ENCODE measurements around the gene FAM170B. TPM values are rescaled to one million over a fixed set of nuclear protein-coding genes. Genes with fewer than 3 reads are reported as not detected.

The FAM170B gene
- polyA plus RNA-seq, 1 of the 3 experiments (the other 2 are of a cell fraction): not detected

DNA sequence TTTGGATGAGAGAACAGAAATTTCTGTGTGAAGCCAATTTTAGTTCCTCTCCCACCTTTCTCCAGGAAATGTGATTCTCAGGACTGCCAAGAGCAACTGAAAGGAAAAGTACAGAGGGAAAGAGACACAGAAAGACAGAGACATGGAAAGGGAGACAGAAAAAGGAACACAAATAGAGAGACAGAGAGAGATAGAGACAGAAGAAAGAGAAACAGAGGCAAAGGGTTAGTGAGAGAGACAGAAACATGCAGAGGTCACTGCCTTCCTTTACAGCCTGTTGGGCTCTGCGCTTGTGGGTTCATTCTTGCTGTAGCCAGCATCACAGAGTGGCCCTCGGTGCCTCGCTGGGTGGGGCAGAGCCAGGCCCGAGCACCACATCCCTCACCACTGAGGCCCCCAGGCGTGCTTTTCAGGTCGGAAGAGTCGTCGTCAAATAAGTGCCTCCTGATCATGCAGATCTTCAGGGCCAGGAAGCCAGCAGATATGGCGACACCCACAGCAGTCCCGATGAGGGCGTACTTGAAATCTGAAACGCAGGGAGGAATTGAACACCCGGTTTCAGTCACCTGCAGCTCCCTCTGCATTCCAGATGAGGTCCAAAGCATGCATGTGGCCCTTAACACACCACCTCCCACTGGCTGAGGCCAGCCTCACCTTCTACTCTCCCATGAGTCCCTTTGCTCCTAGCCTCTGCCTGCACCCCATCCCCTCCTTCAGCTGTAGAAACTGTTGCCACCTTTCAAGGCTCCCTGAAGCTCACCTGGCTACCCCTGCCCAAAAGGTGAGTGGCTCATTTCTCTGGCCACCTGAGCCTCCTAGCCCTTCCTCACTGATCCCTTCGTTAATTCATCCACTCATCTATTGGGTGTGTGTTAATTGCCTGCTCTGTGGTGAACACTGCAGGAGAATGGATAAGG is 32.9 kb upstream of the FAM170B start (continued):
- TF ChIP-seq, protein P1, sequence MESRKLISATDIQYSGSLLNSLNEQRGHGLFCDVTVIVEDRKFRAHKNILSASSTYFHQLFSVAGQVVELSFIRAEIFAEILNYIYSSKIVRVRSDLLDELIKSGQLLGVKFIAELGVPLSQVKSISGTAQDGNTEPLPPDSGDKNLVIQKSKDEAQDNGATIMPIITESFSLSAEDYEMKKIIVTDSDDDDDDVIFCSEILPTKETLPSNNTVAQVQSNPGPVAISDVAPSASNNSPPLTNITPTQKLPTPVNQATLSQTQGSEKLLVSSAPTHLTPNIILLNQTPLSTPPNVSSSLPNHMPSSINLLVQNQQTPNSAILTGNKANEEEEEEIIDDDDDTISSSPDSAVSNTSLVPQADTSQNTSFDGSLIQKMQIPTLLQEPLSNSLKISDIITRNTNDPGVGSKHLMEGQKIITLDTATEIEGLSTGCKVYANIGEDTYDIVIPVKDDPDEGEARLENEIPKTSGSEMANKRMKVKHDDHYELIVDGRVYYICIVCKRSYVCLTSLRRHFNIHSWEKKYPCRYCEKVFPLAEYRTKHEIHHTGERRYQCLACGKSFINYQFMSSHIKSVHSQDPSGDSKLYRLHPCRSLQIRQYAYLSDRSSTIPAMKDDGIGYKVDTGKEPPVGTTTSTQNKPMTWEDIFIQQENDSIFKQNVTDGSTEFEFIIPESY (IDR thresholded peaks at IDR 0.05; ENCODE audit: borderline replicate concordance, low read depth): no peak
- TF ChIP-seq, protein P2, sequence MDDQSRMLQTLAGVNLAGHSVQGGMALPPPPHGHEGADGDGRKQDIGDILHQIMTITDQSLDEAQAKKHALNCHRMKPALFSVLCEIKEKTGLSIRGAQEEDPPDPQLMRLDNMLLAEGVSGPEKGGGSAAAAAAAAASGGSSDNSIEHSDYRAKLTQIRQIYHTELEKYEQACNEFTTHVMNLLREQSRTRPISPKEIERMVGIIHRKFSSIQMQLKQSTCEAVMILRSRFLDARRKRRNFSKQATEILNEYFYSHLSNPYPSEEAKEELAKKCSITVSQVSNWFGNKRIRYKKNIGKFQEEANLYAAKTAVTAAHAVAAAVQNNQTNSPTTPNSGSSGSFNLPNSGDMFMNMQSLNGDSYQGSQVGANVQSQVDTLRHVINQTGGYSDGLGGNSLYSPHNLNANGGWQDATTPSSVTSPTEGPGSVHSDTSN (IDR thresholded peaks at IDR 0.05): no peak
- TF ChIP-seq TAF1 (IDR thresholded peaks at IDR 0.05; ENCODE audit: borderline replicate concordance, low read depth, low read length) (no peak), RAD21 (IDR thresholded peaks at IDR 0.05; ENCODE audit: low read length) (no peak)

DNA sequence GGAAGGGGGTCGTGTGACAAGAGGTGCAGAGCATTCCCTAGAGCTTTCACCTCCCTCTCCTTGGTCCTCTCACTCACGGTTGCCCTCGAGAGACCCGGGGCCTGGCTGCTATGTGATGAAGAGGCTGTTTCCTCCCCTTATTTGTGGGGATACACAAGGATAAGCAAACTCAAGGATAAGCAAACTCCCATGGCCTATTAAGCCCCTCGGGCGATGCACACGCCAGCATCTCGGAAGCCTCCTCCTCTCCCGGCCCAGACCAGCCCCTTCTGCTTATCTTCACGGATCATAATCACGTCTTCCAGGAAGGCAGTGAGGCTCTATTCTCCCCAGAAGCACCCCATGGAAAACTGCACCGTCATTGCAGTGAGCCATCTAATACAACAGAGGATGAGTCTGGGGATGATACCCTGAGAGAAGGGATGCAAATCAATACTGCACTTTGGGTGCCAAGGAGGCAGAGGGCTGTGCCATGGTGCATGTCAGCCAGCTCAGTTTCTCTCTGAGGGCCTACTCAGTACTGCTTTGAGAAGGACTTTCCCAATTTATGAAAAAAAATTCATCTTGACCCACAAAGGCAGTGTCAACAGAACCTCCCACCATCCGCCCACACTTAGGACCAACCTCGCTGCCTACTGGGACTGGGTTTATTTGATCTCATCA is 32.1 kb upstream of the FAM170B start:
- Histone ChIP-seq H3K36me3 (replicated peaks in 1 of 2; ENCODE audit: control insufficient read depth in 1 of 2, insufficient read depth in 2 of 2, low read length in 1 of 2) (no peaks in the 10 kb centered on the region), H3K27me3 (ENCODE audit: insufficient read depth) (no peaks in the 10 kb centered on the region), H3K27ac (ENCODE audit: low read depth in 2 of 2, low read length in 1 of 2) (no peak overlapping the region), H3K9ac (no peak overlapping the region), H4K20me1 (ENCODE audit: insufficient read depth) (no peaks in the 10 kb centered on the region), H3K9me2 (no peaks in the 10 kb centered on the region), H3F3A (replicated peaks; ENCODE audit: insufficient read depth) (no peaks in the 10 kb centered on the region), H3K4me3 (ENCODE audit: low read depth in 2 of 2, low read length in 1 of 2) (no peak overlapping the region), H3K9me3 (no peaks in the 10 kb centered on the region), H3K79me2 (ENCODE audit: insufficient read depth) (no peaks in the 10 kb centered on the region), H2AFZ (ENCODE audit: low read depth) (no peak overlapping the region), H3K4me2 (no peak overlapping the region), H3K4me1 (ENCODE audit: control insufficient read depth in 1 of 2, insufficient read depth in 2 of 2, low read depth in 1 of 2, low read length in 1 of 2) (peaks cover 0 to 20% of the 10 kb centered on the region in 2 experiments; a peak in 1 of 4 replicates)
- ChIA-PET POLR2A (no interaction called here), CTCF (no interaction called here)
- DNase-seq: no peak
- WGBS (ENCODE audit: low lambda C conversion rate): 65% methylated on average over 11 of the region's 14 CpGs
- TF ChIP-seq TEAD4 (IDR thresholded peaks at IDR 0.05; ENCODE audit: borderline replicate concordance, insufficient read depth) (no peak), FOSL2 (IDR thresholded peaks at IDR 0.05; ENCODE audit: borderline replicate concordance, low read depth) (no peak), MXI1 (IDR thresholded peaks at IDR 0.05; ENCODE audit: low read depth, low read length) (no peak), TAF1 (IDR thresholded peaks at IDR 0.05; ENCODE audit: borderline replicate concordance, low read depth, low read length) (no peak), RXRA (IDR thresholded peaks at IDR 0.05; ENCODE audit: borderline replicate concordance, low read depth) (no peak), EZH2phosphoT487 (IDR thresholded peaks at IDR 0.05; ENCODE audit: borderline replicate concordance, low read depth) (no peak), MEF2A (IDR thresholded peaks at IDR 0.05; ENCODE audit: borderline replicate concordance, low read depth) (no peak), SIN3A (IDR thresholded peaks at IDR 0.05; ENCODE audit: borderline replicate concordance, low read depth, low read length) (no peak), GATA2 (CRISPR knock-in tag; IDR thresholded peaks at IDR 0.05) (no peak), YY1 (IDR thresholded peaks at IDR 0.05; ENCODE audit: low read depth) (no peak)
- TF ChIP-seq, protein P3, sequence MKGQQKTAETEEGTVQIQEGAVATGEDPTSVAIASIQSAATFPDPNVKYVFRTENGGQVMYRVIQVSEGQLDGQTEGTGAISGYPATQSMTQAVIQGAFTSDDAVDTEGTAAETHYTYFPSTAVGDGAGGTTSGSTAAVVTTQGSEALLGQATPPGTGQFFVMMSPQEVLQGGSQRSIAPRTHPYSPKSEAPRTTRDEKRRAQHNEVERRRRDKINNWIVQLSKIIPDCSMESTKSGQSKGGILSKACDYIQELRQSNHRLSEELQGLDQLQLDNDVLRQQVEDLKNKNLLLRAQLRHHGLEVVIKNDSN (IDR thresholded peaks at IDR 0.05; ENCODE audit: borderline replicate concordance, low read depth): no peak
- TF ChIP-seq, protein P4, sequence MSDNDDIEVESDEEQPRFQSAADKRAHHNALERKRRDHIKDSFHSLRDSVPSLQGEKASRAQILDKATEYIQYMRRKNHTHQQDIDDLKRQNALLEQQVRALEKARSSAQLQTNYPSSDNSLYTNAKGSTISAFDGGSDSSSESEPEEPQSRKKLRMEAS (IDR thresholded peaks at IDR 0.05; ENCODE audit: low read depth): no peak
- TF ChIP-seq, protein P2 (IDR thresholded peaks at IDR 0.05): no peak
- TF ChIP-seq, protein P5, sequence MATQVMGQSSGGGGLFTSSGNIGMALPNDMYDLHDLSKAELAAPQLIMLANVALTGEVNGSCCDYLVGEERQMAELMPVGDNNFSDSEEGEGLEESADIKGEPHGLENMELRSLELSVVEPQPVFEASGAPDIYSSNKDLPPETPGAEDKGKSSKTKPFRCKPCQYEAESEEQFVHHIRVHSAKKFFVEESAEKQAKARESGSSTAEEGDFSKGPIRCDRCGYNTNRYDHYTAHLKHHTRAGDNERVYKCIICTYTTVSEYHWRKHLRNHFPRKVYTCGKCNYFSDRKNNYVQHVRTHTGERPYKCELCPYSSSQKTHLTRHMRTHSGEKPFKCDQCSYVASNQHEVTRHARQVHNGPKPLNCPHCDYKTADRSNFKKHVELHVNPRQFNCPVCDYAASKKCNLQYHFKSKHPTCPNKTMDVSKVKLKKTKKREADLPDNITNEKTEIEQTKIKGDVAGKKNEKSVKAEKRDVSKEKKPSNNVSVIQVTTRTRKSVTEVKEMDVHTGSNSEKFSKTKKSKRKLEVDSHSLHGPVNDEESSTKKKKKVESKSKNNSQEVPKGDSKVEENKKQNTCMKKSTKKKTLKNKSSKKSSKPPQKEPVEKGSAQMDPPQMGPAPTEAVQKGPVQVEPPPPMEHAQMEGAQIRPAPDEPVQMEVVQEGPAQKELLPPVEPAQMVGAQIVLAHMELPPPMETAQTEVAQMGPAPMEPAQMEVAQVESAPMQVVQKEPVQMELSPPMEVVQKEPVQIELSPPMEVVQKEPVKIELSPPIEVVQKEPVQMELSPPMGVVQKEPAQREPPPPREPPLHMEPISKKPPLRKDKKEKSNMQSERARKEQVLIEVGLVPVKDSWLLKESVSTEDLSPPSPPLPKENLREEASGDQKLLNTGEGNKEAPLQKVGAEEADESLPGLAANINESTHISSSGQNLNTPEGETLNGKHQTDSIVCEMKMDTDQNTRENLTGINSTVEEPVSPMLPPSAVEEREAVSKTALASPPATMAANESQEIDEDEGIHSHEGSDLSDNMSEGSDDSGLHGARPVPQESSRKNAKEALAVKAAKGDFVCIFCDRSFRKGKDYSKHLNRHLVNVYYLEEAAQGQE (IDR thresholded peaks at IDR 0.05; ENCODE audit: low read depth, low read length): no peak
- TF ChIP-seq, protein P6, sequence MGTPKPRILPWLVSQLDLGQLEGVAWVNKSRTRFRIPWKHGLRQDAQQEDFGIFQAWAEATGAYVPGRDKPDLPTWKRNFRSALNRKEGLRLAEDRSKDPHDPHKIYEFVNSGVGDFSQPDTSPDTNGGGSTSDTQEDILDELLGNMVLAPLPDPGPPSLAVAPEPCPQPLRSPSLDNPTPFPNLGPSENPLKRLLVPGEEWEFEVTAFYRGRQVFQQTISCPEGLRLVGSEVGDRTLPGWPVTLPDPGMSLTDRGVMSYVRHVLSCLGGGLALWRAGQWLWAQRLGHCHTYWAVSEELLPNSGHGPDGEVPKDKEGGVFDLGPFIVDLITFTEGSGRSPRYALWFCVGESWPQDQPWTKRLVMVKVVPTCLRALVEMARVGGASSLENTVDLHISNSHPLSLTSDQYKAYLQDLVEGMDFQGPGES (IDR thresholded peaks at IDR 0.05; ENCODE audit: low read depth, low read length): no peak

Measured in SK-N-SH (cell line).